Stimulated activated naive B cell treated with anti-CD40 and anti-IgM and Interleukin-4, amounts not matched to agents 10 μg/mL and 1 μg/mL and 100 μg/mL, for 72 hours (primary cell): Measurements from ENCODE around the gene LRFN3.
"Not testable (repeated sequence)": the region's sequence is repeated elsewhere in the genome, so short reads cannot be mapped to it uniquely, and the experiment has no call there.

ENCODE experiments used
- ATAC-seq, 2 donors: fragments of 150-1000 bp; cut with Tn5 transposase; replicated peaks; 2 replicates each; pipeline ENCODE4 v1.10.0; 2021; ENCODE audit warnings: moderate library complexity in 1 of 2
- DNase-seq: peaks from one replicate; pipeline ENCODE4 v3.0.0; 2021
- H3K27ac Mint-ChIP-seq: one replicate; pipeline ENCODE4 v1.8.0; 2022; ENCODE audit warnings: mild to moderate bottlenecking, mixed read lengths
- H3K27me3 Mint-ChIP-seq, 2 donors: one replicate each; pipeline ENCODE4 v1.8.0; 2022; ENCODE audit warnings: mixed read lengths in 2 of 2
- H3K36me3 Mint-ChIP-seq, 2 donors: one replicate each; pipeline ENCODE4 v1.8.0; 2022; ENCODE audit warnings: mixed read lengths in 2 of 2, mild to moderate bottlenecking in 1 of 2
- H3K4me1 Mint-ChIP-seq, 2 donors: one replicate each; pipeline ENCODE4 v1.8.0; 2022; ENCODE audit warnings: mixed read lengths in 2 of 2, mild to moderate bottlenecking in 1 of 2
- H3K4me3 Mint-ChIP-seq, 2 donors: one replicate each; pipeline ENCODE4 v1.8.0; 2022; ENCODE audit warnings: mild to moderate bottlenecking in 2 of 2, mixed read lengths in 2 of 2, moderate library complexity in 1 of 2
- H3K9me3 Mint-ChIP-seq, 2 donors: one replicate each; pipeline ENCODE4 v1.8.0; 2022; ENCODE audit warnings: mixed read lengths in 2 of 2, mild to moderate bottlenecking in 1 of 2

The LRFN3 gene

DNA sequence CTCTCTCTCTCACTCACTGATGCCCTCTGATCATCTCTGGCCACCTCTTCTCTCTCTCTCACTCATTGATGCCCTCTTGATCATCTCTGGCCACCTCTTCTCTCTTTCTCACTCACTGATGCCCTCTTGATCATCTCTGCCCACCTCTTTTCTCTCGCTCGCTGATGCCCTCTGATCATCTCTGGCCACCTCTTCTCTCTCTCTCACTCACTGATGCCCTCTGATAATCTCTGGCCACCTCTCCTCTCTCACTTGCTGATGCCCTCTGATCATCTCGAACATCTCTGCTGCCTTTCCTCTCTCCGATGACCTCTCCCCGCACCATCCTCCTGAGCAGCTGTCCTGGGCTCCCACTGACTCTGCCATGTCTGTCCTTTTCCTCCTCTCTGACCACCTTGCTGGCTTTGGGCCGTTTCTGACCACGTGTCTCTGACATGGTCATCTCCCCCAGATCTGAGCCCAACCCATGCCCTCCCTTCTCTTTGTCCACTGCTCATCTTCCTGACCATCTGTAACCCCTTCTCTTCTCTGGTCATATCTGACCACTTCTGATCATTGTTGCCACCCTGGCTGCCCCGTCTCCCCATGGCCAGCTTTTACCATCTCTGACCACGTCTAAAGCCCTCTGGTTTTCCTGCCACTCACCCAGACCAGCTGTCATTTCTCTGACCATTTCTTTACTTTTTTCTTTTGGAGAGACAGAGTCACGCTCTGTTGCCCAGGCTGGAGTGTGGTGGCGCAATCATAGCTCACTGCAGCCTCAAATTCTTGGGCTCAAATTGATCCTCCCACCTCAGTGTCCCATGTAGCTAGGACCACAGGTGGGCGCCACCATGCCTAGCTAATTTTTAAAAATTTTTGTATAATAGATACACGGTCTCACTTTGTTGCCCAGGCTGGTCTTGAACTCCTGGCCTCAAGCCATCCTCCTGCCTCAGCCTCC, 2.4 kb downstream of the LRFN3 start:
- Mint-ChIP-seq H3K27ac (no peak overlapping the region), H3K36me3 (no peaks in the 10 kb centered on the region), H3K27me3 (peaks cover 25 to 29% of the 10 kb centered on the region in 2 donors), H3K4me1 (peaks cover 12 to 21% of the 10 kb centered on the region in 2 donors), H3K4me3 (no peak overlapping the region), H3K9me3 (no peaks in the 10 kb centered on the region)
- ATAC-seq = no peak
- DNase-seq = no peak

DNA sequence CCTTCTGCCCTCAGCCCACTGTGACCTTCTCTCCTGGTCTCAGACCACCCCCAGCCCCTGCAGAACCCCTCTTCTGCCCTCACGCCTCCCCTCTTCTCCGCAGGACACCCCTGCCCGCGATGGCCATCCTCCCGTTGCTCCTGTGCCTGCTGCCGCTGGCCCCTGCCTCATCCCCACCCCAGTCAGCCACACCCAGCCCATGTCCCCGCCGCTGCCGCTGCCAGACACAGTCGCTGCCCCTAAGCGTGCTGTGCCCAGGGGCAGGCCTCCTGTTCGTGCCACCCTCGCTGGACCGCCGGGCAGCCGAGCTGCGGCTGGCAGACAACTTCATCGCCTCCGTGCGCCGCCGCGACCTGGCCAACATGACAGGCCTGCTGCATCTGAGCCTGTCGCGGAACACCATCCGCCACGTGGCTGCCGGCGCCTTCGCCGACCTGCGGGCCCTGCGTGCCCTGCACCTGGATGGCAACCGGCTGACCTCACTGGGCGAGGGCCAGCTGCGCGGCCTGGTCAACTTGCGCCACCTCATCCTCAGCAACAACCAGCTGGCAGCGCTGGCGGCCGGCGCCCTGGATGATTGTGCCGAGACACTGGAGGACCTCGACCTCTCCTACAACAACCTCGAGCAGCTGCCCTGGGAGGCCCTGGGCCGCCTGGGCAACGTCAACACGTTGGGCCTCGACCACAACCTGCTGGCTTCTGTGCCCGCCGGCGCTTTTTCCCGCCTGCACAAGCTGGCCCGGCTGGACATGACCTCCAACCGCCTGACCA, 3.3 kb downstream of the LRFN3 start:
- Mint-ChIP-seq H3K4me3 (no peak overlapping the region), H3K27me3 (peaks cover 30 to 37% of the 10 kb centered on the region in 2 donors), H3K36me3 (no peaks in the 10 kb centered on the region), H3K9me3 (no peaks in the 10 kb centered on the region), H3K27ac (no peak overlapping the region), H3K4me1 (peaks cover 12 to 21% of the 10 kb centered on the region in 2 donors)
- DNase-seq = no peak
- no peak for ATAC-seq

DNA sequence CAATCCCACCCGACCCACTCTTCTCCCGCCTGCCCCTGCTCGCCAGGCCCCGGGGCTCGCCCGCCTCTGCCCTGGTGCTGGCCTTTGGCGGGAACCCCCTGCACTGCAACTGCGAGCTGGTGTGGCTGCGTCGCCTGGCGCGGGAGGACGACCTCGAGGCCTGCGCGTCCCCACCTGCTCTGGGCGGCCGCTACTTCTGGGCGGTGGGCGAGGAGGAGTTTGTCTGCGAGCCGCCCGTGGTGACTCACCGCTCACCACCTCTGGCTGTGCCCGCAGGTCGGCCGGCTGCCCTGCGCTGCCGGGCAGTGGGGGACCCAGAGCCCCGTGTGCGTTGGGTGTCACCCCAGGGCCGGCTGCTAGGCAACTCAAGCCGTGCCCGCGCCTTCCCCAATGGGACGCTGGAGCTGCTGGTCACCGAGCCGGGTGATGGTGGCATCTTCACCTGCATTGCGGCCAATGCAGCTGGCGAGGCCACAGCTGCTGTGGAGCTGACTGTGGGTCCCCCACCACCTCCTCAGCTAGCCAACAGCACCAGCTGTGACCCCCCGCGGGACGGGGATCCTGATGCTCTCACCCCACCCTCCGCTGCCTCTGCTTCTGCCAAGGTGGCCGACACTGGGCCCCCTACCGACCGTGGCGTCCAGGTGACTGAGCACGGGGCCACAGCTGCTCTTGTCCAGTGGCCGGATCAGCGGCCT, 4.1 kb downstream of the LRFN3 start:
- H3K27me3 Mint-ChIP-seq = peaks cover 30 to 38% of the 10 kb centered on the region in 2 donors
- H3K27ac Mint-ChIP-seq = no peak overlapping the region
- no peak overlapping the region for H3K4me3 Mint-ChIP-seq
- no peaks in the 10 kb centered on the region for H3K36me3 Mint-ChIP-seq
- ATAC-seq = no peak
- H3K9me3 Mint-ChIP-seq = no peaks in the 10 kb centered on the region
- peaks cover 12 to 21% of the 10 kb centered on the region in 2 donors for H3K4me1 Mint-ChIP-seq
- no peak for DNase-seq

DNA sequence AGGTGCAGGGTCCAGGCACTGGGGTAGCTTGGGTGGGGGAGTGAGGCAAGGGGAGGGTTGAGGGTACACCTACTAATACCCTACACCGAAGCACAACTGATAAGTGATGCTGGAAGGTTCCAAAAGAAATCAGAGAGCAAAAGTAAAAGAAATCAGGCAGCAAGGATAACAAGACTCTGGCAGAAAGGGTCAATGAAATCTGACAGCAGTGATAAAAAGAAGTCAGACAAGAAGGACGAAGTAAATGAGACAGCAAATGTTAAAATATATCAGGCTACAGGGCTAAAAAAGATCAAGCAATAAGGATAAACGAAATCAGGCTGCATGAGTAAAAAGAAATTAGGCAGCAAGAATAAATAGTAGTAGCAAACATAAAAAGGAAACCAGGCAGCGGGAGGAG, 4.7 kb downstream of the LRFN3 start:
- Mint-ChIP-seq H3K4me1 (peaks cover 12 to 19% of the 10 kb centered on the region in 2 donors), H3K4me3 (no peak overlapping the region), H3K36me3 (no peaks in the 10 kb centered on the region), H3K27me3 (peaks cover 29 to 42% of the 10 kb centered on the region in 2 donors), H3K9me3 (no peaks in the 10 kb centered on the region), H3K27ac (no peak overlapping the region)
- DNase-seq (no peak), ATAC-seq (no peak)

DNA sequence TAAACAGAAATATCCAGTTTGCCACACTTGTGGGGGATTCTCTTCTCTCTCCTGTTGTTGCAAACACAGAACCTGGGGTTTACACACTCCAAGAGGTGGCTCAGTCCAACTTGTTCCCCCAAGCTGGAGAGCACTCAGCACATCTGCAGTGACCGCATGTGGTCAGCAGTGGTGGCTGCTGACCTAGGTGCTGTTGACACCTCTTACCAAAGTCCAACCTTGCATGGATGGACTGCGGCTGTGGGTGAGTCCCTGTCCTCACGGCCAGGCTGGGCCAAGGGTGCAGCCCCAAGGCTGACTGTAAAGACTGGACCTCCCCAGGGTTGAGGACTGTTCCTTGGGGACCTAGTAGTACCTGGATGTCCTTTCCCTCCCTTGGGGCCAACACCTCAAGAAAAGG, 6.1 kb downstream of the LRFN3 start:
- no peak overlapping the region for H3K27ac Mint-ChIP-seq
- no peaks in the 10 kb centered on the region for H3K9me3 Mint-ChIP-seq
- no peak overlapping the region for H3K4me3 Mint-ChIP-seq
- peaks cover 11 to 14% of the 10 kb centered on the region in 2 donors for H3K4me1 Mint-ChIP-seq
- DNase-seq (no peak), ATAC-seq (no peak)
- peaks cover 25 to 38% of the 10 kb centered on the region in 2 donors for H3K27me3 Mint-ChIP-seq
- H3K36me3 Mint-ChIP-seq = no peaks in the 10 kb centered on the region

DNA sequence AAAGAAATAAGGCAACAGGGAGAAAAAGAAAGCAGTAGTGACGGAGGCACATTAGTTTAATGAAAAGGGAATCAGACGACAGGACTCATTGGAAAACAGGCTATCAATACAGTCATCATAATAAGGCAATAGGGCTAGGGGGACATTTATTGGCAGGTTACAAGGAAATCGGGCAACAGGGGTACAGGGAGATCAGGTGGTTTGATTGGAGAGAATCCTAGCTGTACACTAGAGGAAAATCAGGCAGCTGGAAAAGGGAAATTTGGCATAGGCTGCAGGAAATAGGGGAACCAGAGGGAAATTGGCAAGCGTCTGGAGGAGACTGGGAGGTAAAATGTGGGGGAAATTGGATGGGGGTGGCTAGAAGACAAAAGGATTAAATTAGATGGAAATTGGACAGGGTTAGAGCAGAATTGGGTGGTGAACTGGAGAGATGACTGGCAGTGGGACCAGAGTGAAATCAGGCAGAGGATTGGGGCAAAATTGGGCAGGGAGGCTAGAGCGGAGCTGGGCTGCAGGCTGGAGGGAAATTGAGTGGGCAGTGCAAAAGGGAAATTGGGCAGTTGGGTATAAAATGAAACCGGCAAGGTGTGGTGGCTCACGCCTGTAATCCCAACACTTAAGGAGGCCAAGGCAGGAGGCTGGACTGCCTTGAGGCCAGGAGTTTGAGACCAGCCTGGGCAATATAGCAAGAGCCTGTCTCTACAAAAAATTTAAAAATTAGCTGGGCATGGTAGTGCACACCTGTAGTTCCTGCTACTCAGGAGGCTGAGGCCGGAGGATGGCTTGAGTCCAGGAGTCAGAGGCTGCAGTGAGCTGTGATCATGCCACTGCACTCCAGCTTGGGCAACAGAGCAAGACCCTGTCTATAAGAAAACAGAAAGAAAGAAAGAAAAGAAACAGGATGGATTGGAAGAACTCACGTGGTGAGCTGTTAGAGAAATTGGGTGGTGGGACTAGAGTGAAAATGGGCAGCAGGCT, 7.4 kb downstream of the LRFN3 start:
- no peaks in the 10 kb centered on the region for H3K36me3 Mint-ChIP-seq
- H3K27ac Mint-ChIP-seq = no peak overlapping the region
- no peak for DNase-seq
- no peaks in the 10 kb centered on the region for H3K9me3 Mint-ChIP-seq
- ATAC-seq = no peak
- peaks cover 17 to 31% of the 10 kb centered on the region in 2 donors for H3K27me3 Mint-ChIP-seq
- peaks cover 3 to 4% of the 10 kb centered on the region in 2 donors for H3K4me1 Mint-ChIP-seq
- H3K4me3 Mint-ChIP-seq = no peak overlapping the region

DNA sequence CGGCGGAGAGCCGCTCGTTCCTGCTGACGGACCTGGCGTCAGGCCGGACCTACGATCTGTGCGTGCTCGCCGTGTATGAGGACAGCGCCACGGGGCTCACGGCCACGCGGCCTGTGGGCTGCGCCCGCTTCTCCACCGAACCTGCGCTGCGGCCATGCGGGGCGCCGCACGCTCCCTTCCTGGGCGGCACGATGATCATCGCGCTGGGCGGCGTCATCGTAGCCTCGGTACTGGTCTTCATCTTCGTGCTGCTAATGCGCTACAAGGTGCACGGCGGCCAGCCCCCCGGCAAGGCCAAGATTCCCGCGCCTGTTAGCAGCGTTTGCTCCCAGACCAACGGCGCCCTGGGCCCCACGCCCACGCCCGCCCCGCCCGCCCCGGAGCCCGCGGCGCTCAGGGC, 8.4 kb downstream of the LRFN3 start:
- peaks cover 0 to 4% of the 10 kb centered on the region in 2 donors for H3K4me1 Mint-ChIP-seq

DNA sequence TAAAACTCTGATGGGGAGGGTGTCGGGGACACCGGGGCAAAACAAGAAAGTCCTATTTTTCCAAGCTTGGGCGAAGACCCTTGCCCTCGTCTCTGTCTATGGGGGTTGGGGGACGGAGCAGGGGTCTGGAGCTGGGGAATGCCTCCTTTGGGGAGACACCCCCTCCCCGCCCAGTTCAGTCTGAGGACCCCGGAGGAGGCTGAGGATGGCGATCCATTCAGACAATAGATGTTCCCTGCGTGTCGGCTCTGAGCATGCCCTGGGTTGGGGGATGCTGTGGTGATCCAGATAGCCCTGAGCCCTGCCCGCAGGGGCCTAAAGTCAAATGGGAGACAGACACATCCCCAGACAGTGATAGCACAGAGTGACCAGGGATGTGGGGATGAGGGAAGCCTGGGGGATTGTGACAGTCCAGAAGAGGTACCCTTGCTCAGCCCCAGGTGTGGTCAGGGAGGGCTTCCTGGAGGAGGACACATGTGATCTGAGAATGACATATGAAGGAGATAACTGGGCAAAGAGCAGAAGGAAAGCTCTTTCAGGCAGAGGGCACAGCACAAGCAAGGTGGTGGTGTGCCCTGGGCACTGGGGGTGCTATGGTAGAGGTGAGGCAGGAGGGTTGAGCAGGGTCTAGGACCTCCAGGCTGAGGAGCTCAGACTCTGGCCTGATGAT, 9.1 kb downstream of the LRFN3 start:
- Mint-ChIP-seq H3K27ac (peak overlapping the region; percentile 43), H3K27me3 (peaks cover 20 to 36% of the 10 kb centered on the region in 2 donors), H3K4me3 (no peak overlapping the region), H3K4me1 (peaks cover 0 to 4% of the 10 kb centered on the region in 2 donors), H3K9me3 (no peaks in the 10 kb centered on the region), H3K36me3 (no peaks in the 10 kb centered on the region)
- DNase-seq = no peak
- ATAC-seq = no peak

More for the DNA sequence above, 8.4 kb downstream of the LRFN3 start:
- DNase-seq (no peak), ATAC-seq (no peak)
- H3K27me3 Mint-ChIP-seq = peaks cover 20 to 36% of the 10 kb centered on the region in 2 donors
- H3K27ac Mint-ChIP-seq = no peak overlapping the region
- no peak overlapping the region for H3K4me3 Mint-ChIP-seq
- no peaks in the 10 kb centered on the region for H3K9me3 Mint-ChIP-seq
- H3K36me3 Mint-ChIP-seq = no peaks in the 10 kb centered on the region

DNA sequence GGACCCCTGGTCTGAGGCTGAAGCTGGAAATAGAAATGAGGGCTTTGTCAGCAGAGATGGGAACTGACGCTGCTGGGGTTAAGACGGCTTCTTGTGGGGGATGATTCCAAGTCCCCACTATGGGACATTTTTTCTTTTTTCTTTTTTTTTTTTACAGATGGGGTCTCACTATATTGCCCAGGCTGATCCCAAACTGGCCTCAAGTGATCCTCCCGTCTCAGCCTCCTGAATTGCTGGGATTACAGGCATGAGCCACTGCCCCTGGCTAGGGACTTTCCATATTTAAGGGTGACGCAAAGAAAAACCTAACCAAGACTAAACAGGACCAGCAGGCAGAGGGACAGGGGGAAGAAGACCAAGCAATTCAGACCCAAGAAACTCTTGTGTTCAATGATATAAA, 10.0 kb downstream of the LRFN3 start:
- Mint-ChIP-seq H3K4me1 (peaks cover 0 to 4% of the 10 kb centered on the region in 2 donors), H3K27me3 (peaks cover 23 to 41% of the 10 kb centered on the region in 2 donors), H3K9me3 (no peaks in the 10 kb centered on the region), H3K36me3 (no peaks in the 10 kb centered on the region), H3K27ac (no peak overlapping the region), H3K4me3 (no peak overlapping the region)
- DNase-seq (no peak), ATAC-seq (no peak)

DNA sequence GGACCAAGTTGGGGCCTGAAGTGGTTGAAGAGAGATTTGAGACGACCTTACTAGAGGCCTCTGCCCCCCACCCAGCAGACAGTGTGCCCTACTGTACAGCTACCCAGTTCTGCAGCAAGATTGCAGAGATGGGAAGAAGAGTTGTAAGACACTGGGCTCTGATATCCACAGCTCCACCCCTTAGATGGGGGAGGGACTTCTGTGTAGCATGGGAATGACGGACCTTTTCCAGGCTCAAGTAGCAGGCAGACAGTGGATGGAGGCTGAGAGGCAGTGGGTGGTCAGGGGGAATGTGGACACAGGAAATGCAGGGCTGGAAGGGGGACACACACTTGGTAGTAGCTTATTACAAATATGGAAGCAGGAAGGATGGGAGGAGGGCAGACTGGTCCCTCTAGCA, 13.0 kb downstream of the LRFN3 start:
- Mint-ChIP-seq H3K4me3 (no peak overlapping the region), H3K27ac (no peak overlapping the region), H3K4me1 (peaks cover 13 to 15% of the 10 kb centered on the region in 2 donors), H3K27me3 (peaks cover 16 to 34% of the 10 kb centered on the region in 2 donors), H3K9me3 (no peaks in the 10 kb centered on the region), H3K36me3 (no peaks in the 10 kb centered on the region)
- ATAC-seq (no peak), DNase-seq (no peak)

DNA sequence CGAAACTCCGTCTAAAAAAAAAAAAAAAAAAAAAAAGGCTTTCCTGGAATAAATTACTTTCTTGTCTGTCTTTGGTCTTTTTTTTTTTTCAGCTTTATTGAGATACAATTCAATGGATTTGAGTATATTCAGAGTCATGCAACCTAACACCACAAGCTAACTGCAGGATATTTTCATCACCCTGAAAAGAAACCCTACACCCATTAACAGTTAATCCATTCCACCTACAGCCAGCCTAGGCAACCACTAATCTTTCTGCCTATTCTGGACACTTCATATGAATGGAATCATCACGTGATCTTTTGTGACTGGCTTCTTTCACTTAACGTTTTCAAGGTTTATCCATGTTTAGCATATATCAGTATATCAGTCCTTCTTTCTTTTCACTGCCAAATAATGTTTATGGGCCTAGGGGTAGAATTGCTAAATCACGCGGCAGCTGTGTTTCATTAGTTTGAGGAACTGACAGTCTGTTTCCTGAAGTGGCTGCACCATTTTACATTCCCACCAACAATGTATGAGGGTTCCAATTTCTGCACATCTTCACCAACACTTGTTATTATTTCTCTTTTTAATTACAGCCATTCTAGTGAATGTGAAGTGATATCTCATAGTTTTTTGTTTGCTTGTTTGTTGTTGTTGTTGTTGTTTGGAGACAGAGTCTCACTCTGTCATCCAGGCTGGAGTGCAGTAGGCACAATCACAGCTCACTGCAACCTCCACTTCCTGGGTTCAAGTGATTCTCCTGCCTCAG, 19.9 kb downstream of the LRFN3 start:
- Mint-ChIP-seq H3K27ac (no peak overlapping the region), H3K9me3 (peaks cover 0 to 4% of the 10 kb centered on the region in 2 donors), H3K4me3 (no peak overlapping the region), H3K36me3 (no peaks in the 10 kb centered on the region), H3K4me1 (peaks cover 24 to 27% of the 10 kb centered on the region in 2 donors), H3K27me3 (peaks cover 27 to 45% of the 10 kb centered on the region in 2 donors)
- ATAC-seq (no peak), DNase-seq (no peak)

DNA sequence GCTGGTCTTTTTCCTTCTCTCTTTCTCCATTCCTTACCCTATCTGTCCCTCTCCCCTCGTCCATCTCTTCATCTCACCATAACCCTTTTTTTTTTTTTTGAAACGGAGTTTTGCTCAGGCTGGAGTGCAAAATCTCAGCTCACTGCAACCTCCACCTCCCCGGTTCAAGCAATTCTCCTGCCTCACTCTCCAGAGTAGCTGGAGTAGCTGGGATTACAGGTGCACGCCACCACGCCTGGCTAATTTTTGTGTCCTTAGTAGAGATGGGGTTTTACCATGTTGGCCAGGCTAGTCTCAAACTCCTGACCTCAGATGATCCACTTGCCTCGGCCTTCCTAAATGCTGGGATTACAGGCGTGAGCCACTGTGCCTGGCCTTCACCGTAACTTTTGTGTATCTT, 21.2 kb downstream of the LRFN3 start:
- H3K9me3 Mint-ChIP-seq, H3K4me3 Mint-ChIP-seq, H3K36me3 Mint-ChIP-seq, DNase-seq, H3K27ac Mint-ChIP-seq, ATAC-seq: not testable (repeated sequence)
- peaks cover 23 to 27% of the 10 kb centered on the region in 2 donors for H3K4me1 Mint-ChIP-seq
- H3K27me3 Mint-ChIP-seq = peaks cover 26 to 54% of the 10 kb centered on the region in 2 donors
